ENCODE results near the gene DUX4.
"Not testable (repeated sequence)": the region's sequence is repeated elsewhere in the genome, so short reads cannot be mapped to it uniquely, and the experiment has no call there.

GRCh38 chr4:190173428-190173827, at the start of gene DUX4:
- not testable (repeated sequence) for TF ChIP-seq POLR2A (IDR thresholded peaks at IDR 0.05; ENCODE audit: low read depth, low read length); POLR2AphosphoS5 (IDR thresholded peaks at IDR 0.05; ENCODE audit: low read depth, low read length); PAX5 (IDR thresholded peaks at IDR 0.05; ENCODE audit: insufficient read depth, low read length, severe bottlenecking); TAF1 (IDR thresholded peaks at IDR 0.05; ENCODE audit: low read depth, low read length)
